Measurements from ENCODE around the gene NEU2.

- TF ChIP-seq CTCF (IDR thresholded peaks at IDR 0.05) (no peak), POLR2A (IDR thresholded peaks at IDR 0.05) (no peak)
Measured at GRCh38 chr2:233010569-233011267, 21.8 kb upstream of the NEU2 start.

Measured in heart left ventricle (tissue), 13 donors.